Endodermal cell (in vitro differentiated cells): ENCODE results near the gene PARN. TPM values are rescaled to one million over a fixed set of nuclear protein-coding genes. Genes with fewer than 3 reads are reported as not detected.
"Not testable (repeated sequence)": the region's sequence is repeated elsewhere in the genome, so short reads cannot be mapped to it uniquely, and the experiment has no call there.

Source experiments
- DNase-seq: peaks from one replicate; pipeline ENCODE4 v3.0.0-alpha.2; 2017
- H3K27ac ChIP-seq: 2 replicates; pipeline ENCODE4 v1.5.1; 2013; ENCODE audit warnings: mild to moderate bottlenecking, low read depth, low read length, moderate library complexity
- H3K27me3 ChIP-seq: 2 replicates; pipeline ENCODE4 v1.6.1; 2013; ENCODE audit warnings: mild to moderate bottlenecking, low read length, moderate library complexity; ENCODE audit not compliant: insufficient read depth, control insufficient read depth, poor library complexity, severe bottlenecking
- H3K36me3 ChIP-seq: 2 replicates; pipeline ENCODE4 v1.7.0; 2013; ENCODE audit warnings: mild to moderate bottlenecking, low read length, moderate library complexity; ENCODE audit not compliant: control insufficient read depth, insufficient read depth
- H3K4me1 ChIP-seq: one replicate; pipeline ENCODE4 v1.7.0; 2013; ENCODE audit warnings: low read length; ENCODE audit not compliant: control insufficient read depth, insufficient read depth
- H3K4me3 ChIP-seq: 2 replicates; pipeline ENCODE4 v1.5.1; 2013; ENCODE audit warnings: mild to moderate bottlenecking, low read length, moderate library complexity
- H3K9ac ChIP-seq: 2 replicates; pipeline ENCODE4 v1.6.1; 2013; ENCODE audit warnings: mild to moderate bottlenecking, low read length, moderate library complexity; ENCODE audit not compliant: poor library complexity, severe bottlenecking; ENCODE audit errors: extremely low read depth
- H3K9me3 ChIP-seq: 2 replicates; pipeline ENCODE4 v1.6.1; 2013; ENCODE audit warnings: mild to moderate bottlenecking, low read length, moderate library complexity; ENCODE audit not compliant: control insufficient read depth
- H3K27ac Mint-ChIP-seq: 2 replicates; pipeline ENCODE4 v1.8.0; 2020; ENCODE audit warnings: mixed read lengths
- H3K27me3 Mint-ChIP-seq: 2 replicates; pipeline ENCODE4 v1.8.0; 2021; ENCODE audit warnings: mild to moderate bottlenecking, mixed read lengths; ENCODE audit not compliant: insufficient read depth
- H3K36me3 Mint-ChIP-seq: 2 replicates; pipeline ENCODE4 v1.8.0; 2020; ENCODE audit warnings: low read depth, mixed read lengths
- H3K4me1 Mint-ChIP-seq: 2 replicates; pipeline ENCODE4 v1.8.0; 2020; ENCODE audit warnings: mixed read lengths
- H3K4me3 Mint-ChIP-seq: 2 replicates; pipeline ENCODE4 v1.8.0; 2020; ENCODE audit warnings: mild to moderate bottlenecking, moderate library complexity, mixed read lengths
- H3K9me3 Mint-ChIP-seq: 2 replicates; pipeline ENCODE4 v1.8.0; 2020; ENCODE audit warnings: mild to moderate bottlenecking, mixed read lengths
- CTCF ChIP-seq: fragments of 200-600 bp; sonication (generic); conservative IDR thresholded peaks from 2 replicates; pipeline ENCODE4 v1.5.0; 2021; ENCODE audit warnings: antibody characterized with exemption, mild to moderate bottlenecking
- WGBS, 2 experiments: methylation state at CpG; one replicate each; pipeline versions ENCODE4 v1.1.5 to v1.1.7; 2013; ENCODE audit warnings: missing lambda C conversion rate in 2 of 2, mixed read lengths in 1 of 2; ENCODE audit not compliant: insufficient coverage in 1 of 2, insufficient read length in 1 of 2; 5-methylcytosine and 5-hydroxymethylcytosine counted together
- total RNA-seq, 2 donors: library from RNA; stranded (reverse); fragmentation: NEBNext Ultra II Directional in 1 of 2; extraction: Animal tissue kit (Norgen Biotek cat#: 25700) in 1 of 2; gene quantifications; 2 replicates in 1 of 2; 3 replicates in 1 of 2; pipeline ENCODE4 v1.2.1, GENCODE V29; 2021

PARN gene
- total RNA-seq, 2 donors from 2014 or later = 43.7 to 45.7 TPM

GRCh38 chr16:14409563-14409962, 220.5 kb downstream of the PARN start:
- no peaks in the 10 kb centered on the region for H3K27me3 Mint-ChIP-seq
- H3K36me3 Mint-ChIP-seq = no peaks in the 10 kb centered on the region
- H3K9ac ChIP-seq = no peak overlapping the region
- H3K9me3 Mint-ChIP-seq = no peaks in the 10 kb centered on the region
- no peak for DNase-seq
- WGBS, 2 experiments = 94 to 100% methylated on average over 3 to 5 of the region's 5 CpGs
- no peak overlapping the region for H3K27ac ChIP-seq
- H3K4me1 Mint-ChIP-seq = peaks cover 6% of the 10 kb centered on the region
- no peaks in the 10 kb centered on the region for H3K27me3 ChIP-seq
- no peak overlapping the region for H3K4me3 ChIP-seq
- no peak for TF ChIP-seq CTCF
- H3K4me1 ChIP-seq = no peaks in the 10 kb centered on the region
- H3K4me3 Mint-ChIP-seq = no peak overlapping the region
- H3K27ac Mint-ChIP-seq = no peak overlapping the region
- no peaks in the 10 kb centered on the region for H3K36me3 ChIP-seq
- no peaks in the 10 kb centered on the region for H3K9me3 ChIP-seq

- Histone ChIP-seq H3K36me3 (no peaks in the 10 kb centered on the region), H3K9ac (no peak overlapping the region), H3K27ac (no peak overlapping the region), H3K4me3 (no peak overlapping the region), H3K4me1 (no peaks in the 10 kb centered on the region), H3K9me3 (no peaks in the 10 kb centered on the region), H3K27me3 (no peaks in the 10 kb centered on the region)
- Mint-ChIP-seq H3K9me3 (no peaks in the 10 kb centered on the region), H3K4me1 (peaks cover 6% of the 10 kb centered on the region), H3K27ac (no peak overlapping the region), H3K27me3 (no peaks in the 10 kb centered on the region), H3K4me3 (no peak overlapping the region), H3K36me3 (no peaks in the 10 kb centered on the region)
- no peak for DNase-seq
- TF ChIP-seq CTCF = no peak
- WGBS, 2 experiments = 91 to 95% methylated on average over 2 of the region's 2 CpGs
Measured at GRCh38 chr16:14407786-14408399, 222.2 kb downstream of the PARN start.

- Mint-ChIP-seq H3K27ac (no peak overlapping the region), H3K36me3 (no peaks in the 10 kb centered on the region), H3K9me3 (no peaks in the 10 kb centered on the region), H3K27me3 (no peaks in the 10 kb centered on the region), H3K4me3 (no peak overlapping the region), H3K4me1 (peaks cover 6% of the 10 kb centered on the region)
- H3K4me1 ChIP-seq = no peaks in the 10 kb centered on the region
- 81 to 85% methylated on average over 15 to 43 of the region's 43 CpGs for WGBS, 2 experiments
- no peak overlapping the region for H3K4me3 ChIP-seq
- H3K36me3 ChIP-seq = no peaks in the 10 kb centered on the region
- H3K9ac ChIP-seq = no peak overlapping the region
- no peak overlapping the region for H3K27ac ChIP-seq
- no peak for TF ChIP-seq CTCF
- DNase-seq = peak; percentile 97
- H3K27me3 ChIP-seq = no peaks in the 10 kb centered on the region
- H3K9me3 ChIP-seq = no peaks in the 10 kb centered on the region
Measured at GRCh38 chr16:14405611-14406537, 224.2 kb downstream of the PARN start.

- H3K27ac ChIP-seq, H3K27me3 ChIP-seq, H3K4me3 ChIP-seq, H3K4me3 Mint-ChIP-seq, H3K36me3 ChIP-seq, H3K4me1 ChIP-seq, H3K9ac ChIP-seq, H3K27me3 Mint-ChIP-seq, H3K9me3 ChIP-seq, H3K9me3 Mint-ChIP-seq, H3K4me1 Mint-ChIP-seq, H3K27ac Mint-ChIP-seq, DNase-seq, H3K36me3 Mint-ChIP-seq: not testable (repeated sequence)
- WGBS, 2 experiments = 86 to 91% methylated on average over 8 of the region's 8 CpGs
Measured at GRCh38 chr16:14403001-14403389, 227.1 kb downstream of the PARN start.
